HepG2 (cell line): ENCODE results near the gene AKT2. TPM values are rescaled to one million over a fixed set of nuclear protein-coding genes. Genes with fewer than 3 reads are reported as not detected.
A peak's percentile ranks its signal among the peaks of the same experiment; 100 is the strongest.

ENCODE experiments used
- ATAC-seq: fragments of 200-7000 bp; cut with Tn5 transposase; 3 replicates; pipeline ENCODE4 v1.9.1; 2020; ENCODE audit warnings: mild to moderate bottlenecking, moderate library complexity
- BruUV-seq: library from RNA; stranded (reverse); fragments of 400-500 nt; replicated peaks from 2 replicates; lab custom pipeline; 2021; lab: Mats Ljungman, UMichigan
- CTCF ChIA-PET: fragments of 300-600 bp; formaldehyde crosslinking; extraction: SDS; loops from one replicate; lab custom pipeline; 2021; ENCODE audit warnings: low total read pairs, inconsistent platforms, low intra/inter-chr PET ratio; lab: Yijun Ruan, JAX
- POLR2A ChIA-PET: fragments of 350-600 bp; sonication (Branson Sonifier 250); formaldehyde crosslinking; loops from one replicate; lab custom pipeline; 2020; ENCODE audit warnings: antibody characterized with exemption, inconsistent platforms; lab: Yijun Ruan, JAX
- DNase-seq: peaks from one replicate; pipeline ENCODE4 v3.0.0-alpha.2; 2015; ENCODE audit warnings: low spot score
- FAIRE-seq: peaks from 3 replicates; lab custom pipeline; 2011; peaks lifted over from hg19 to GRCh38; lab: Jason Lieb, UNC
- H2AFZ ChIP-seq: one replicate; pipeline ENCODE4 v1.6.1; 2011; ENCODE audit warnings: low read length, inconsistent platforms
- H3K27ac ChIP-seq: fragments of 300-600 bp; 3 replicates; pipeline ENCODE4 v1.8.0; 2011; ENCODE audit warnings: mixed run types, mild to moderate bottlenecking, mixed read lengths, low read length, inconsistent platforms; ENCODE audit not compliant: insufficient read depth; ENCODE audit errors: extremely low read length
- H3K27me3 ChIP-seq, 2 experiments: fragments of 200-600 bp in 1 of 2; 2 replicates in 1 of 2; 3 replicates in 1 of 2; pipeline versions ENCODE4 v1.6.0 to v1.8.0; 2011; ENCODE audit warnings: low read length in 2 of 2, mild to moderate bottlenecking in 2 of 2, moderate library complexity in 2 of 2, inconsistent platforms in 1 of 2; ENCODE audit not compliant: insufficient read depth in 2 of 2, control insufficient read depth in 1 of 2
- H3K36me3 ChIP-seq, 2 experiments: fragments of 200-600 bp in 1 of 2; replicated peaks in 1 of 2; 2 replicates in 1 of 2; 3 replicates in 1 of 2; pipeline versions ENCODE4 v1.5.1 to v1.8.0; 2011; ENCODE audit warnings: low read length in 2 of 2, inconsistent platforms in 1 of 2; ENCODE audit not compliant: insufficient read depth in 2 of 2, control insufficient read depth in 1 of 2
- H3K4me1 ChIP-seq: 2 replicates; pipeline ENCODE4 v1.5.1; 2012; ENCODE audit warnings: low read length, inconsistent platforms; ENCODE audit not compliant: insufficient read depth
- H3K4me2 ChIP-seq: 2 replicates; pipeline ENCODE4 v1.6.0; 2011; ENCODE audit warnings: low read depth, low read length, inconsistent platforms
- H3K4me3 ChIP-seq, 3 experiments: fragments of 200-600 bp in 1 of 3; sonication (generic), shearing (Covaris generic) in 1 of 3; replicated peaks in 1 of 3; 2 replicates each; pipeline ENCODE4 v1.5.1; 2011 to 2016; ENCODE audit warnings: low read length in 3 of 3, inconsistent platforms in 2 of 3, low read depth in 2 of 3, mild to moderate bottlenecking in 2 of 3, control low read depth in 1 of 3, mixed read lengths in 1 of 3; ENCODE audit not compliant: insufficient read depth in 1 of 3
- H3K79me2 ChIP-seq: one replicate; pipeline ENCODE4 v1.6.1; 2011; ENCODE audit warnings: low read length, inconsistent platforms; ENCODE audit not compliant: insufficient read depth
- H3K9ac ChIP-seq: 2 replicates; pipeline ENCODE4 v1.6.0; 2011; ENCODE audit warnings: mild to moderate bottlenecking, low read depth, low read length, inconsistent platforms; ENCODE audit not compliant: insufficient read depth
- H3K9me3 ChIP-seq: 2 replicates; pipeline ENCODE4 v1.5.1; 2012; ENCODE audit warnings: mild to moderate bottlenecking, low read length
- H4K20me1 ChIP-seq: 2 replicates; pipeline ENCODE4 v1.6.0; 2011; ENCODE audit warnings: inconsistent platforms, mild to moderate bottlenecking, low read length, moderate library complexity; ENCODE audit not compliant: insufficient read depth
- CREB1 ChIP-seq, 2 experiments: fragments of 450-650 bp in 1 of 2; IDR thresholded peaks; 2 replicates each; pipeline ENCODE4 v1.6.1; 2016 to 2017; ENCODE audit warnings: control low read depth in 1 of 2, mild to moderate bottlenecking in 1 of 2, missing compliant biosample characterization in 1 of 2, missing genetic modification characterization in 1 of 2
- DMAP1 ChIP-seq: IDR thresholded peaks from 2 replicates; pipeline ENCODE4 v1.6.1; 2016
- HIVEP1 ChIP-seq: sonication (generic); formaldehyde crosslinking; IDR thresholded peaks from 2 replicates; pipeline ENCODE4 v1.4.0; 2020; ENCODE audit warnings: mild to moderate bottlenecking, missing genetic modification reagents
- KDM3A ChIP-seq: IDR thresholded peaks from 2 replicates; pipeline ENCODE4 v1.6.1; 2018; ENCODE audit warnings: low read depth, missing compliant biosample characterization
- RARG ChIP-seq: sonication (generic); formaldehyde crosslinking; IDR thresholded peaks from 2 replicates; pipeline ENCODE4 v1.4.0; 2020; ENCODE audit warnings: low read depth, mild to moderate bottlenecking, missing genetic modification reagents
- RBM22 ChIP-seq: fragments of 200-400 bp; formaldehyde crosslinking; optimal IDR thresholded peaks from 2 replicates; pipeline ENCODE3; 2017; ENCODE audit warnings: mild to moderate bottlenecking, low read length, moderate library complexity
- RELA ChIP-seq: sonication (generic); formaldehyde crosslinking; IDR thresholded peaks from 2 replicates; pipeline ENCODE4 v1.4.0; 2020; ENCODE audit warnings: missing genetic modification reagents
- RFXAP ChIP-seq: sonication (generic); formaldehyde crosslinking; IDR thresholded peaks from 2 replicates; pipeline ENCODE4 v1.4.0; 2020; ENCODE audit warnings: missing genetic modification reagents, borderline replicate concordance
- YY1 ChIP-seq: IDR thresholded peaks from 2 replicates; pipeline ENCODE4 v1.6.1; 2011; ENCODE audit warnings: low read length, low read depth, moderate library complexity, mild to moderate bottlenecking; ENCODE audit not compliant: insufficient read depth, insufficient replicate concordance
- ZBTB20 ChIP-seq: sonication (generic); formaldehyde crosslinking; IDR thresholded peaks from 2 replicates; pipeline ENCODE4 v1.8.1; 2023; ENCODE audit warnings: missing genetic modification reagents, low read depth, mild to moderate bottlenecking, borderline replicate concordance
- ZFP41 ChIP-seq: sonication (generic); formaldehyde crosslinking; IDR thresholded peaks from 2 replicates; pipeline ENCODE4 v1.4.0; 2020; ENCODE audit warnings: mild to moderate bottlenecking, missing genetic modification reagents, borderline replicate concordance
- ZNF180 ChIP-seq: sonication (generic); formaldehyde crosslinking; IDR thresholded peaks from 2 replicates; pipeline ENCODE4 v1.4.0; 2020; ENCODE audit warnings: low read depth, missing genetic modification reagents, borderline replicate concordance
- ZNF510 ChIP-seq: sonication (generic); formaldehyde crosslinking; IDR thresholded peaks from 2 replicates; pipeline ENCODE4 v1.4.0; 2020; ENCODE audit warnings: low read depth, mild to moderate bottlenecking, missing genetic modification reagents
- ZNF746 ChIP-seq: sonication (generic); formaldehyde crosslinking; IDR thresholded peaks from 2 replicates; pipeline ENCODE4 v1.8.0; 2022; ENCODE audit warnings: mild to moderate bottlenecking, missing genetic modification reagents
- WGBS: methylation state at CpG from one replicate; pipeline ENCODE4 v1.1.6; 2017; ENCODE audit warnings: low lambda C conversion rate; 5-methylcytosine and 5-hydroxymethylcytosine counted together
- in situ Hi-C: cut with HindIII; loops from 2 replicates; pipeline ENCODE4 v1.10.0; 2017; ENCODE audit warnings: low pct_unique_long_range_greater_than_20kb; ENCODE audit not compliant: extremely low pct_ligation_motif_present
- intact Hi-C: fragments of 100-400 bp; cut with micrococcal nuclease; formaldehyde crosslinking; loops from one replicate; pipeline ENCODE4 v1.10.0; 2022; ENCODE audit not compliant: unreplicated experiment
- polyA plus RNA-seq, 8 experiments: library from polyadenylated mRNA; depleted of rRNA in 3 of 8; stranded (reverse) in 7 of 8; unstranded in 1 of 8; fragments of >200 nt; fragmentation: Illumina TruSeq in 4 of 8; extraction: Trizol in 4 of 8; gene quantifications; 2 replicates each; pipeline versions ENCODE4 v1.2.1 to v1.2.3, GENCODE V29; 2011 to 2016; ENCODE audit warnings: low read depth in 4 of 8, missing spikeins in 1 of 8, mixed read lengths in 1 of 8; ENCODE audit not compliant: insufficient read depth in 1 of 8
- total RNA-seq, 5 experiments: library from RNA; depleted of rRNA; stranded (reverse); fragments of >200 nt; fragmentation: Illumina TruSeq; extraction: Trizol; gene quantifications; 2 replicates each; pipeline ENCODE4 v1.2.3, GENCODE V29; 2016; ENCODE audit warnings: low read depth in 1 of 5
- TF ChIP-seq, protein P1 (sequence below): sonication (generic); formaldehyde crosslinking; IDR thresholded peaks from one replicate; pipeline ENCODE4 v1.5.1; 2020; ENCODE audit warnings: mild to moderate bottlenecking, missing genetic modification reagents; ENCODE audit errors: not compliant biosample characterization

The AKT2 gene
- total and polyA plus RNA-seq, 2 of the 13 experiments (the other 11 are each of a cell fraction or from before 2014, with no cell fraction given), result 82.1 to 173 TPM

GRCh38 chr19:40190891-40191835 is 94.0 kb downstream of the AKT2 start, which contains the start of gene MAP3K10:
MAP3K10 (plus strand) TSS chr19:40191426; CDS start chr19:40192032, 606 bp downstream.
- Histone ChIP-seq H2AFZ (peak within 1 kb of the TSS; percentile 97), H3K79me2 (no peaks in the 10 kb centered on the region), H3K9ac (peak within 1 kb of the TSS; percentile 77), H3K27ac (peak within 1 kb of the TSS; percentile 74), H3K36me3 (no peaks in the 10 kb centered on the region), H3K9me3 (no peaks in the 10 kb centered on the region), H3K27me3 (peaks cover 0 to 5% of the 10 kb centered on the region in 2 experiments; a peak in 2 of 5 replicates), H3K4me2 (peak within 1 kb of the TSS; percentile 74), H4K20me1 (no peaks in the 10 kb centered on the region), H3K4me1 (peaks cover 19% of the 10 kb centered on the region), H3K4me3 (peak within 1 kb of the TSS; percentile 74 to 93 (median 87))
- no peak for FAIRE-seq
- CTCF ChIA-PET, result no interaction called here
- ATAC-seq, result peak; percentile 91
- POLR2A ChIA-PET, result interaction anchor here (1.0 to 1.4 kb wide), 4 partner anchors 33 to 157 kb away, joined by 3 to 7 read pairs (median 4); partner anchors contain the start of genes C19orf47 and PLD3
- intact Hi-C loops (no loop called here), in situ Hi-C loops (no loop called here)
- BruUV-seq, result no TSS peak
- DNase-seq, result peak; percentile 53
- WGBS, result 0% methylated on average over 3 of the region's 116 CpGs
- 0 out of 2 replicates have a peak, but pooled peaks have one; percentile 25 for TF ChIP-seq RFXAP (CRISPR knock-in tag)
- no peak; the same call in 1 of the 2 replicates for TF ChIP-seq ZFP41
- peak; percentile 88; the same call in 1 of the 2 replicates for TF ChIP-seq KDM3A (CRISPR knock-in tag)
- TF ChIP-seq DMAP1, result peak; percentile 32; the same call in 1 of the 2 replicates
- TF ChIP-seq, protein P1, sequence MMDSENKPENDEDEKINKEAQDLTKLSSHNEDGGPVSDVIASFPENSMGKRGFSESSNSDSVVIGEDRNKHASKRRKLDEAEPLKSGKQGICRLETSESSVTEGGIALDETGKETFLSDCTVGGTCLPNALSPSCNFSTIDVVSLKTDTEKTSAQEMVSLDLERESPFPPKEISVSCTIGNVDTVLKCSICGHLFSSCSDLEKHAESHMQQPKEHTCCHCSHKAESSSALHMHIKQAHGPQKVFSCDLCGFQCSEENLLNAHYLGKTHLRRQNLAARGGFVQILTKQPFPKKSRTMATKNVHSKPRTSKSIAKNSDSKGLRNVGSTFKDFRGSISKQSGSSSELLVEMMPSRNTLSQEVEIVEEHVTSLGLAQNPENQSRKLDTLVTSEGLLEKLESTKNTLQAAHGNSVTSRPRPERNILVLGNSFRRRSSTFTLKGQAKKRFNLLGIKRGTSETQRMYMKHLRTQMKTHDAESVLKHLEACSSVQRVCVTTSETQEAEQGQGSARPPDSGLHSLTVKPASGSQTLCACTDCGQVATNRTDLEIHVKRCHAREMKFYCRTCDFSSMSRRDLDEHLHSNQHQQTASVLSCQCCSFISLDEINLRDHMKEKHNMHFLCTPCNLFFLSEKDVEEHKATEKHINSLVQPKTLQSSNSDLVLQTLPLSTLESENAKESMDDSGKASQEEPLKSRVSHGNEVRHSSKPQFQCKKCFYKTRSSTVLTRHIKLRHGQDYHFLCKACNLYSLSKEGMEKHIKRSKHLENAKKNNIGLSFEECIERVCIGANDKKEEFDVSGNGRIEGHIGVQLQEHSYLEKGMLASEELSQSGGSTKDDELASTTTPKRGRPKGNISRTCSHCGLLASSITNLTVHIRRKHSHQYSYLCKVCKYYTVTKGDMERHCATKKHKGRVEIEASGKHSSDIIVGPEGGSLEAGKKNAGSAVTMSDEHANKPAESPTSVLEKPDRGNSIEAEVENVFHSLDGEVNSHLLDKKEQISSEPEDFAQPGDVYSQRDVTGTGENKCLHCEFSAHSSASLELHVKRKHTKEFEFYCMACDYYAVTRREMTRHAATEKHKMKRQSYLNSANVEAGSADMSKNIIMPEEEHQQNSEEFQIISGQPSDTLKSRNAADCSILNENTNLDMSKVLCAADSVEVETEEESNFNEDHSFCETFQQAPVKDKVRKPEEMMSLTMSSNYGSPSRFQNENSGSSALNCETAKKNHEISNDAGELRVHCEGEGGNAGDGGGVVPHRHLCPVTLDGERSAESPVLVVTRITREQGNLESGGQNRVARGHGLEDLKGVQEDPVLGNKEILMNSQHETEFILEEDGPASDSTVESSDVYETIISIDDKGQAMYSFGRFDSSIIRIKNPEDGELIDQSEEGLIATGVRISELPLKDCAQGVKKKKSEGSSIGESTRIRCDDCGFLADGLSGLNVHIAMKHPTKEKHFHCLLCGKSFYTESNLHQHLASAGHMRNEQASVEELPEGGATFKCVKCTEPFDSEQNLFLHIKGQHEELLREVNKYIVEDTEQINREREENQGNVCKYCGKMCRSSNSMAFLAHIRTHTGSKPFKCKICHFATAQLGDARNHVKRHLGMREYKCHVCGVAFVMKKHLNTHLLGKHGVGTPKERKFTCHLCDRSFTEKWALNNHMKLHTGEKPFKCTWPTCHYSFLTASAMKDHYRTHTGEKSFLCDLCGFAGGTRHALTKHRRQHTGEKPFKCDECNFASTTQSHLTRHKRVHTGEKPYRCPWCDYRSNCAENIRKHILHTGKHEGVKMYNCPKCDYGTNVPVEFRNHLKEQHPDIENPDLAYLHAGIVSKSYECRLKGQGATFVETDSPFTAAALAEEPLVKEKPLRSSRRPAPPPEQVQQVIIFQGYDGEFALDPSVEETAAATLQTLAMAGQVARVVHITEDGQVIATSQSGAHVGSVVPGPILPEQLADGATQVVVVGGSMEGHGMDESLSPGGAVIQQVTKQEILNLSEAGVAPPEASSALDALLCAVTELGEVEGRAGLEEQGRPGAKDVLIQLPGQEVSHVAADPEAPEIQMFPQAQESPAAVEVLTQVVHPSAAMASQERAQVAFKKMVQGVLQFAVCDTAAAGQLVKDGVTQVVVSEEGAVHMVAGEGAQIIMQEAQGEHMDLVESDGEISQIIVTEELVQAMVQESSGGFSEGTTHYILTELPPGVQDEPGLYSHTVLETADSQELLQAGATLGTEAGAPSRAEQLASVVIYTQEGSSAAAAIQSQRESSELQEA (CRISPR knock-in tag), result peak; percentile 81
- peak; percentile 29 for TF ChIP-seq YY1
- no peak for TF ChIP-seq RBM22
- peak; percentile 58; the same call in 1 of the 2 replicates for TF ChIP-seq ZBTB20 (CRISPR knock-in tag)
- TF ChIP-seq ZNF510 (CRISPR knock-in tag), result 0 out of 2 replicates have a peak, but pooled peaks have one; percentile 22
- no peak for TF ChIP-seq RELA (CRISPR knock-in tag)
- TF ChIP-seq RARG, result no peak
- TF ChIP-seq HIVEP1 (CRISPR knock-in tag), result peak; percentile 85
- TF ChIP-seq CREB1 (IDR thresholded peaks at IDR 0.05), result peak; percentile 53
- TF ChIP-seq CREB1 (CRISPR knock-in tag; IDR thresholded peaks at IDR 0.05), result peak; percentile 80
- TF ChIP-seq ZNF746, result no peak
- TF ChIP-seq ZNF180 (CRISPR knock-in tag), result no peak
